ENCODE data around the gene ARHGAP6.

ARHGAP6 gene

GRCh38 chrX:11688201-11688600, 22.5 kb upstream of the ARHGAP6 start:
- no peak for DNase-seq (ENCODE audit: low spot score)
- Histone ChIP-seq H3K4me3 (no peak overlapping the region), H3K27ac (no peak overlapping the region)
- TF ChIP-seq, protein P1, sequence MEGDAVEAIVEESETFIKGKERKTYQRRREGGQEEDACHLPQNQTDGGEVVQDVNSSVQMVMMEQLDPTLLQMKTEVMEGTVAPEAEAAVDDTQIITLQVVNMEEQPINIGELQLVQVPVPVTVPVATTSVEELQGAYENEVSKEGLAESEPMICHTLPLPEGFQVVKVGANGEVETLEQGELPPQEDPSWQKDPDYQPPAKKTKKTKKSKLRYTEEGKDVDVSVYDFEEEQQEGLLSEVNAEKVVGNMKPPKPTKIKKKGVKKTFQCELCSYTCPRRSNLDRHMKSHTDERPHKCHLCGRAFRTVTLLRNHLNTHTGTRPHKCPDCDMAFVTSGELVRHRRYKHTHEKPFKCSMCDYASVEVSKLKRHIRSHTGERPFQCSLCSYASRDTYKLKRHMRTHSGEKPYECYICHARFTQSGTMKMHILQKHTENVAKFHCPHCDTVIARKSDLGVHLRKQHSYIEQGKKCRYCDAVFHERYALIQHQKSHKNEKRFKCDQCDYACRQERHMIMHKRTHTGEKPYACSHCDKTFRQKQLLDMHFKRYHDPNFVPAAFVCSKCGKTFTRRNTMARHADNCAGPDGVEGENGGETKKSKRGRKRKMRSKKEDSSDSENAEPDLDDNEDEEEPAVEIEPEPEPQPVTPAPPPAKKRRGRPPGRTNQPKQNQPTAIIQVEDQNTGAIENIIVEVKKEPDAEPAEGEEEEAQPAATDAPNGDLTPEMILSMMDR (IDR thresholded peaks at IDR 0.05) = no peak

GRCh38 chrX:11687157-11687556, 21.4 kb upstream of the ARHGAP6 start:
- H3K27ac ChIP-seq = no peak overlapping the region
- no peak for DNase-seq (ENCODE audit: low spot score)
- no peak overlapping the region for H3K4me3 ChIP-seq
- TF ChIP-seq, protein P1 (IDR thresholded peaks at IDR 0.05) = no peak

- no peak overlapping the region for H3K4me3 ChIP-seq
- TF ChIP-seq, protein P1 (IDR thresholded peaks at IDR 0.05) = no peak
- no peak overlapping the region for H3K27ac ChIP-seq
- no peak for DNase-seq (ENCODE audit: low spot score)
Measured at GRCh38 chrX:11683057-11683456, 17.3 kb upstream of the ARHGAP6 start.

DNA sequence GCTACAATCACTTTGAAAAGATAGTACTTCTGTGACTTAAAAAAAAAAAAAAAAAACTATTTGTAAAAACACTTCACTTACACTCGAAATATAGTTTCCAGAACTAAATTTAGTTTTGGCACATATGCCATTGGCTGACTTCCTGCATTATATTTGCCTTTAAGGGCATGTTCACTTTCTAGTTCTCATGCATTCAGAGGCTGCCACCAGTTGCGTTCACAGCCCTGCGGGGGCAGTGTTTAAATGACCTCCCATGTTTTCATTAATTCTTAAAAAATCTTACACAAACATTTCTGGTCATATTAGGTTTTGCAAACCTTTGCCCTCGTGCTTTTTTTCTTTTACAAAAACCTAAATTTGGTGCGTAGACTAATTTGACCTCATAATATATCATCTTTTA, 12.4 kb upstream of the ARHGAP6 start:
- Histone ChIP-seq H3K27ac (no peak overlapping the region), H3K4me3 (no peak overlapping the region)
- TF ChIP-seq, protein P1 (IDR thresholded peaks at IDR 0.05) = no peak
- no peak for DNase-seq (ENCODE audit: low spot score)

GRCh38 chrX:11672213-11672612, 6.5 kb upstream of the ARHGAP6 start:
- Histone ChIP-seq H3K4me3 (no peak overlapping the region), H3K27ac (no peak overlapping the region)
- TF ChIP-seq, protein P1 (IDR thresholded peaks at IDR 0.05) = no peak
- DNase-seq (ENCODE audit: low spot score) = no peak

- no peak overlapping the region for H3K27ac ChIP-seq
- TF ChIP-seq, protein P1 (IDR thresholded peaks at IDR 0.05) = no peak
Measured at GRCh38 chrX:11670316-11670715, 4.6 kb upstream of the ARHGAP6 start.

GRCh38 chrX:11666952-11667685, 1.4 kb upstream of the ARHGAP6 start:
- TF ChIP-seq, protein P1 (IDR thresholded peaks at IDR 0.05) = no peak
- no peak overlapping the region for H3K4me3 ChIP-seq
- no peak overlapping the region for H3K27ac ChIP-seq
- no peak for DNase-seq (ENCODE audit: low spot score)

More at GRCh38 chrX:11670316-11670715, 4.6 kb upstream of the ARHGAP6 start:
- no peak for DNase-seq (ENCODE audit: low spot score)
- H3K4me3 ChIP-seq = no peak overlapping the region
